GM21576 (cell line): ENCODE data around the gene DNAH9.

Source experiments
- ATAC-seq: cut with Tn5 transposase; IDR thresholded peaks from one replicate; pipeline ENCODE4 v1.9.1; 2021; ENCODE audit warnings: mild to moderate bottlenecking, moderate library complexity; ENCODE audit not compliant: unreplicated experiment

DNAH9 gene

DNA sequence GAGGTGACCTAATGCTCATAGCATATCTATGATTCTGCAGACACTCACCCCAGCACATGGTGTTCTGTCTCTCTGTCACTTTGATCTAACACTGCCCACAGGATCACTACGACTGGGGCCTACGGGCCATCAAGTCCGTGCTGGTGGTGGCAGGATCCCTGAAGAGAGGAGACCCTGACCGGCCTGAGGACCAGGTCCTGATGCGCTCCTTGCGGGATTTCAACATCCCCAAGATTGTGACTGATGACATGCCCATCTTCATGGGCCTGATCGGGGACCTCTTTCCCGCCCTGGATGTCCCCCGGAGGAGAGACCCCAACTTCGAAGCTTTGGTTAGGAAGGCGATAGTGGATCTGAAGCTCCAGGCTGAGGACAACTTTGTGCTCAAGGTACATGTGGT, 146.4 kb downstream of the DNAH9 start:
- ATAC-seq: no peak

DNA sequence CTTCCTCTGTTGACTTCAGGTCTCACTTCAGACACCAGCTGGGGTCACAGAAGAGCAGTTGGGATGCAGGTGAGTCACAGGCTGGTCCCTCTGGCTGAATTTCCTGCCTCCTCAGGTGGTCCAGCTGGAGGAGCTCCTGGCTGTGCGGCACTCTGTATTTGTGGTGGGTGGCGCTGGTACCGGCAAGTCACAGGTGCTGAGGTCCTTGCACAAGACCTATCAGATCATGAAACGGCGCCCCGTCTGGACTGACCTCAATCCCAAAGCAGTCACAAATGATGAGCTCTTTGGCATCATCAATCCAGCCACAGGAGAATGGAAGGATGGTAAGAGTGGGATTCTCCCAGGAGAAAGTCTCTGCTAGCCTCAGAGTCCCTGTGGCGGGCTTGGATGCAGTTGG, 149.2 kb downstream of the DNAH9 start:
- no peak for ATAC-seq

DNA sequence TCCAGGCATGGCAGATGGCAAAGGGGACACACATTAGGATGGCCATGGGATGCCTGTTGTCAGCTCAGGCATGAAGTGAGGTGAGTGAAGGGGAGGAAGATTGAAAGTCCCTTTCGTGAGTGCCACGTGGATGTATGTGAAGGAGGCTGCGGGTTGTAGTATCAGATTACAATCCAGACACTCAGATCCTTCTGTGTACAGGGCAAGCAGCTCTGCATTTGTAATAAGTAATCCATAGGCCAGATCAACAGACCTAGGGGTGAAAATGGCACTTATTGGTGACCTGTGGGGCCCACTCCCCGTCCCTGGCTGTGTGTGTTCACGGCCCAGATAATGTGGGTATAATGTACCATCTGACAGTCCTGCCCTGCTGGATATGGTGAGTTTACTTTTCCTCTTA, 159.5 kb downstream of the DNAH9 start:
- ATAC-seq: no peak

DNA sequence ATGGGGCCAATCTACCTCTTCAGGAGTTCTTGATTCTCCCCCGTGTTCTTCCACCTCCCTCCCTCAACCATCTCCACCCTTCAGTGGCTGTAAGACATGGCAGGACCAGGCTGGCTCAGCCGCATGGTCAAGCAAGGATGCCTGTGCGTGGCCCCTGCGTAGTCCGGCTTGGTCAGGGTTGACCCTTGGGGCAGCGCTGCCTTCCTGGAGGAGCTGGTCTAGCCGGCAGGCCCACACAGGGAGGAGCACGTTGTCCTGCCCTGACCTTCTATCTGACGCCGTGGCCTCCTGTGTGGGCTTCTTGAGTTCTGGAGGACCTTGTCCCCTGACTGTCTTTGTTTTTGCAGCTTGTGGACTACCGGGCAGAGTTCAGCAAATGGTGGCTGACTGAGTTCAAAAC, 169.8 kb downstream of the DNAH9 start:
- ATAC-seq: no peak

DNA sequence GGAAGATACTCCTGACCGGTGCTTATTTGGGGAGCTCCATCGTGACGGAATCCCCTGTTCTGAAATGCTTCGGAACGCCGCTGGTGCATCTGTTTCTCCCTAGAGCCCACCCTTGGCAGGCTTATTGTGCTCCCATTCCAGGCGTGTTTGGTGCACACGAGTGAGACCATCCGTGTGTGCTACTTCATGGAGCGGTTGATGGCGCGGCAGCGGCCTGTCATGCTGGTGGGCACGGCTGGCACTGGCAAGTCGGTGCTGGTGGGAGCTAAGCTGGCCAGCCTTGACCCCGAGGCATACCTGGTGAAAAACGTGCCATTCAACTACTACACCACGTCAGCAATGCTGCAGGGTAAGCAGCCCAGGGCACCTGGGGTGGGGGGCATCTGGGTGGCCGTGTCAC, 170.7 kb downstream of the DNAH9 start:
- no peak for ATAC-seq

DNA sequence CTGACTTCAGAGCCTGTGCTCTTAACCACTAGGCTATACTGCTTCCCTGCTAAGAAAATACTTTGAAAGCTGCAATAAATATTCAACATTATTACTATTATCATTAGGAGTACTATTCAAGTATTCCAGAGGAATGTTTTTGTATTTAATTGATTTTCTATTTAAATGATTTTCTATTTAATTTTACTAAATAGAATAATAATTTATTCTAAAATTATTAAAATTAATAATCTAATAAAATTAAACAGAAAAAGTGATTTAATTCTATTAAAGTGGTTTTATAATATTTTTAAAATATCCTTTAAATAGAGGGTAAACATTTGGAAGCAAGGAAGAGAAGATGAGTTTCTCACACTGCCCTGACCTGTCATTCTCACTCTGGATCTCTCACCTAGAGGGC, 173.8 kb downstream of the DNAH9 start:
- no peak for ATAC-seq

DNA sequence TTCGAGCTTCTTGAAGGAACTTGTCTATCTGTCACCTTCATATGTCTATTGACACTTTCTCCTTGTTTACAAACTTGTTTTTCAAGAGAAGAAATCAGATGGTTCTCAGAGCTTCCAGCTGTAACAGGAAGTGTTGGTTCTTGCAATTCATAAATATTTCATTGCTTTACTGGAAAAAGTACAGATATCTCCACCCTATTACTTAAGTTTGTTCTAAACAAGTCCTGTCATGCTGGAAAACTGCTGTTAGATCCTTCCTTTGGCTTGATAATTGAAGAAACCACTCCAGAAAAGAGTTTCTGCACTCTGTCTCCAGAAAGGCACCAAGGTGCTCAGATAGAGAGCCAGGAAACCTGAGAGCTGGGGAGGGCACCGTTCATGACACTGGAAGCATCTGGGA, 181.6 kb downstream of the DNAH9 start:
- ATAC-seq: no peak

DNA sequence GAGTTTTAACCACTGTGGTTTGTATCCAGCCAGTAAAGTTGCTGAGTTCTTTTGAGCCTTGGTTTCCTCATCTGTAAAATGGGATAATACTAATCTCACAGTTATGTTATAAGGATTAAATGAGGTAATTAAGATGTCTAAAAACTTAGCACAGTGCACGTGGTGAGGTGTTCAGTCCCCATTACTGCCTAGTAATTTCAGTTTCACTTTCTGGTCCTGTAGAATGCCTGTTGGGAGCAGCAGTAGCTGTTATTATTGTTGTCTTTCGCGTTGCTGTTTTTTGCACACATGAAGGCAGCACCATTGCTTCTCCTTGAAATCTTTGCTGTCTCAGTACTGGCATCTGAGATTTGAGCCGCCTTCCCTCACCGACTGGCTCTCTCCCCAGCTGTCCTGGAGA, 182.4 kb downstream of the DNAH9 start:
- no peak for ATAC-seq

DNA sequence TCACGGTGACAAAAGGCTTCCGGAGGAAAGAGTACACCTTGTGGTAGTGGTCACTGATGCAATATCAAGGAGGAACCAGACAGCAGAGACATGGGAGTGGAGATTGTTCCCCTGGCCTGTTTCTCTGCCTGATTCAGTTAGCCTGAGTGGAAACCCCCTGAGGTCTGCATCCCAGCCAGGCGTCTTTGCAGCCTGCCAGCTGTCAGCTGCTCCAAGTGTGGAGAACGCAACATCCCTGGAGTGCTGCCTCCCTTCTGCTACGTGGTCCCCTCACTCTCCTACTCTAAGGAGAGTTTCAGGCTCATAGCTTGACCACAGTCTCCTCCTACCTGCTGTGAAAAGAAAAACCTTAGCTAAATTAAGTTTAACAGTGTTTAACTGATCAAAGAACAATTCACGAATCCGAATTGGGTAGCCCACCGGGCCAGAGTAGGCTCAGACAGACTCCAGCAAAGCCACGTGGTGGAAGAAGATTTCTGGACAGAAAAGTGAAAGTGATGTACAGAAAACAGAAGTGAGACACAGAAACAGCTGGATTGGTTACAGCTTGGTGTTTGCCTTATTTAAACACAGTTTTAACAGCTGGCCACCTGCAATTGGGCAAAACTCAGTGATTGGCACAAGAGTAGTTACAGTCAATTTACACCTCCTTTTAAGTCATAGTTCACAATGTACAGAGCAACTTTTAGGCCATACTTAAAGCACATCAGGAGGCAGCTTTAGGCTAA, 188.6 kb downstream of the DNAH9 start:
- no peak for ATAC-seq

DNA sequence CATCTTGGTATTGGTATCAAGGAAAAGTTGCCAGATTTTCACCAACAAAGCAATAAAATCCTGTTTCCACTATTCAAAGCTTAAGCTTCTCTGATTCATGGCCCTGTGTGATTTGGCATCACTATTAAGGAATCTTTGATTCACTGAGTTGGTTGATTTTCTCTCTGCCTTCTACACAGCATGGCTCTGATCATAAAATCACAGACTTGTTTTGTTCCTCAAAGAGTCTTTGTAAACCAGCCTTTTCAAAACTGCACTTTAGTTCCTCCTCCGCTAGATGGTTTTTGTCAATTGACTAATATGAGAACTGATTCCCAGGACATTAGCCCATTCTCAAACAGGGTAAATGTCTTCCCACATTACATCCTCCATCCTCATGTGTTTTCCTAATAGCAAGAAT, 197.6 kb downstream of the DNAH9 start:
- no peak for ATAC-seq

DNA sequence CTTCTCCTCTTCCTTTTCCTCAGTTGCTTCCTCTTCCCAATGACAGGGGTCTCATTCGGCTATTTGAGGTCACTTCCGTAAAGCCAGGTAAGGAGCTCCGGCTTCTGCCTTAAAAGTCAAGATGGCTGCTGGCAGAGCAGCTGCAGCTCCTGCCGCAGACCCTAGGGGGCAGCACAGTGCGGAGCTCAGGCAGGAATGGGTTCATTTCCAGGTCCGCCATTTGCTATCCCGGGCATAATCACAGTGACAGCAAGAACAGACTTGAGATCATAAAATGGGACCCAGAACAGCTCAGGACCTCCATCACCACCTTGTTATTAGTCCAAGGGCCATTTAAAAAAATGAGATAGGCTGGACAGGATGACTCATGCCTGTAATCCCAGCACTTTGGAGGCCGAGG, 199.5 kb downstream of the DNAH9 start:
- ATAC-seq: no peak

DNA sequence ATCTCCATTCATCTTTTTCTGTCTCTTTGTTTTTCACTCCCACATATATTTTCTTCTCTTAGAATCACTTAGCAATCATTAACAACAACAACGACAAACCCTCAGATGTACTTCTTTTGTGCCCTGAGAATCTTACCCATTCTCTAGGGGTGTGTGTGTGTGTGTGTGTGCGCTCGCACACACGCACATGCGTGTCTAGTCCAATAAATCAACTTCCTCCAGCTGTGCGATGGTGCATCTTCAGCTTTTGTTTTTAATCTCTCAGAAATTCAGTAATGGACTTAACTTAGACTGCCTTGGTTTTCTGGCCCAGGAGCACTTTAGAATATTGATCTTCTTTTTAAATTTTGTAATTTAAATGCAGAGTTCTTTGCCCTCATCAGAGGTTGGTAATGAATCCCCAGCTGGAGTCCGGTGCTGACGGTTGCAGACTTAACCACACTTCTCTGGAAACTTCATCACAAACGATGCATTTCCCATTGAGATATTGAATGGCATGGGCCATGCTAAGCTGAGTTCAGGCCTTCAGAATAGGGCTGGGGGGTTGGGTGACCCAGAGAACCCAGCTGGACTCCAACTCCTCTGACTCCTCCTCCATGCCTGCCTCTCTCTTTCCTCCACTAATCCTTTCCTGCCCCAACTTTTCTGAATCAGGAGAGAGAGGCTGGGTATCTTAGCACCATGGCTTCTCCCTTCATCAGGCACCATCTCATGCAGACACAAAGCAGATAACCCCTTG, 205.1 kb downstream of the DNAH9 start:
- no peak for ATAC-seq

DNA sequence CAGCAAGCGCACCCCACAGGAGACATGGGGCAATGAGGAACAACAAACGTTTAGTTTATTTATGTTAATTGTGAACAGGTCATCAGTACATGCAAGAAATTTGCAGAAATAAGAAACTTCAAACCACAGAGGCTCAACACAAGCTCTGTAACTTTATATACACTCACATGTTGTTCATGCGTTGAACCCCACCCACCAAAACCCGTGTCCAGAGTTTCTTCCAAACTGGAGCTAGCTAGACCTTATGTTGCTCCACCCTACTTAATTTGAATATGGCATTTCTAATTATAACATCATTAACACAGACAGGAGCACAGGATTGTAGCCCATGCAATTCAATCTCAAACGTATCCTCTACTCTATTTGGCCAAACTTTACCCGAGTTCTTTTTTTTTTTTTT, 206.9 kb downstream of the DNAH9 start:
- no peak for ATAC-seq

DNA sequence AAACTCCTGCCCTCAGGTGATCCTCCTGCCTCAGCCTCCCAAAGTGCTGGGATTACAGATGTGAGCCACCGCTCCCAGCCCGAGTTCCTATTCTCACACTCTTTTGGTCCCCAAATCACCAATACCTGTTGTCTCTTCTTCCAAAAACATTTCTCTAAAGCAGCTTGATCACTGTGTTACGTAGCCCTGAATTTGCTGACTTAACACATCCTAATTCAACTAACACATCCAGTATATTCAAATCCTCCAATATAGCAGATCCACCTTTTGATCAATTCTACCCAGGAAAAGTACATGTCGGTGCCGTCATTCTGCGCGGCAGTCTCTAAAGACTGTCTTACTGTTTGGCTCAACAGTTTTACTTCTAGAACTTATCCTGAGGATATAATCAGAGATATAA, 207.7 kb downstream of the DNAH9 start:
- no peak for ATAC-seq

DNA sequence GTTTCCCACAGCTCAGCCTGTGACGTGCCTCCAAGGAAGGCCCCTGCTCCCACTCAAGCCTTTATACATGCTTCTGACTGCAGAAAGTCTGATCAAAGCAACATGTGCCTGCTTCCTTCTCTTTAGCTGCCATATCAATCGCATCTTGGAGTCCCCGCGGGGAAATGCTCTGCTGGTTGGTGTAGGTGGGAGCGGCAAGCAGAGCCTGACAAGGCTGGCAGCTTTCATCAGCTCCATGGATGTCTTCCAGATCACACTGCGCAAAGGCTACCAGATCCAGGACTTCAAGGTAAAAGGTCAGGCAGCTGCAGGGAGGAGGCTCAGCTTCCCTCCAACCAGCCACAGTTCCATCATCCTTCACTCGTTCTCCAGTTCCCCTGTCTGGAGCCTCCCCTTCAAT, 209.3 kb downstream of the DNAH9 start:
- no peak for ATAC-seq

DNA sequence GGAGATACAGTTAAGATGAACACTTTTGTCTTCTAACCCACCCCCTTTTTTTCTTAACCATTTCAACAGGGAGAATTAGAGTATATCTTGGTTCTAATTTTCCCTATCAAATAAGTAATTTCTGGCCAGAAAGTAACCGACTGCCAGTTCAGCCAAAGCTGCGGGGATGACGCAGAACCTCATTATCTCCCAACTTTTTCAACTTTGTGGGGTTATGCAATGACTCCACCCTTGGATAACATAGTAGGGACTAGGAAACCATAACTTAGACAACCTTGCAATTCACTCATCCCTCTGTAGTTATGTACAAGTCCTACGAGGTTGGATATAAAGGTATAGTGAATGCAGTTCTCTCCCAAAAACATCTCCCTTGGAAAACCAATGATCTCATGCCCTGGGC, 215.0 kb downstream of the DNAH9 start:
- ATAC-seq: no peak

DNA sequence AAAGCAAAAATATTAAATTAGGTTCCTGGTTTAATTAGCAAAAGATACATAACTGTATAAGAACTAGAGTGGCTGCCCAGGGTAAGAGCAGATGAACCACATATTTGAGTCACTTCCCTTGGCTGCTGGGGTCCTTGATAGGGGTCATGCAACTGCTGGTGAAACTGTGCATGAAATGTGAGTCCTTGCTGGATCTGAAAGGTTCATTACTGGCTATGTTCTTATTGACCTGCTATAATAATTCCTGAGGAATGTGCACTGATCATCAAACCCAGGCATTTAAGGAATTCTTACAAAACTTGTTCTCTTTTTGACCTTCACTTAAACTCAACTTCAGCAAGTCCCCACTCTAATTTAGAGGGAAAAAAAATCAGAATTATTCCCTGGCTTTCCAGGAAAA, 215.6 kb downstream of the DNAH9 start:
- ATAC-seq: no peak

DNA sequence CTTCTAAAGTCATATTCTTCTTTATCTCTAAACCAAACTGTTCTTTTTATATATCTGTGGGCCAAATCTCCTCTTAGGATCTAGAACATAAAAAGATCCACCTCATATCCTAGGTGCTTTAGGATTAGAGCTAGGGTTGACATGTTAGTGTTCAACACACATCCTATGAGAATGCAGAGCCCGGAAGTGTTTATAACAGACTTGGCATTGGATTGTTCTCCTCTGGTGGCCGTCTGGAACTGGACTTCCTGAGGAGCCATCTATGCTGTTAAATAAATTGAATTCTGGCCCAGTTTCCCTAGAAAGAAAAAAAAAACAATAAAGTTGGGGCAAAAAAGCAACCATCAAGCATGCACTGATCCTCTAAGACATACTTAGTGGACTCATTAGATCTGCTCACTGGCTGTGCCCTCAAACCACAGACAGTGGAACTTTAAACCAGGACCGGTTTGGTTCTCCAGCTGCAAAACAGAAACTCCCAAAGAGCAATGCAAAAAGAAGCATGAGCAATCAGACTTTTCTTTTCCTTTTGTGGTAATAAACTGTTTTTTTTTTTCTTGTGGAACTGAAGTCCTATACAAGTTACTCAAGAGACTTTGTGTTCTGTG, 216.5 kb downstream of the DNAH9 start:
- no peak for ATAC-seq

DNA sequence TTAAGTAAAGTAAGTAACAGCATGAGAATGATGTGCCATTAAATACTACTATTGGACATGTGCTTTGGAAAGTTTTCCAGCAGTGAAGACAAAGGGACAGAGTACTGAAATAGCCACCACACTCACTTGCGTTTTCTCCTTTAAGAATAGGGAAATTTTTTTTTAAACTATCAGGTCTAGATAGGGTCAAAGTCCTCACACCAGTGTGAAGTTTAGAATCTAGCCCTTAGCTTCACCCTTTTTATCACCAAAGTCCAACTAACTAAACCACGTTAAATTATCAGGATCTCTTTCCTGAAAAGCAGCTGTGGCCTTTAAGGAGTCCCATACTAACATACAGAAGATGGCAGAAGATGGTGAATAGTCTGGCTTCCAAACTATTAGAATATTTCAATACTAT, 218.1 kb downstream of the DNAH9 start:
- no peak for ATAC-seq

DNA sequence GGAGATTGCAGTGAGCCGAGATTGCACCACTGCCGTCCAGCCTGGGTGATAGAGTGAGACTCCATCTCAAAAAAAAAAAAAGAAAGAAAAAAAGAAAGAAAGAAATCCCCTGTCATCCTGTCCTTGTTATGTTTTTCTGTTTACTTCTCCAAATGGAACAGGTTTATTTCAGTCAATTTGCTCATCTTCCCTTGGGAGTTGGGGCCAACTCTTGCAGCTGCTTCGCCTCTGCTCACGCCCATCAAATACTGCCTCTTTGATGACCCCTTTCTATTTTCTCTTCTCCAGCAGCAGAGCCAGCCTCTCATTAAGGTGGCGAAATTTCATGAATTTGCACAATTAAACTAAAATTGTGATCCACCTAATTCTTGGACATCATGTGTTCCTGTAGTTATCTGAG, 225.6 kb downstream of the DNAH9 start:
- no peak for ATAC-seq

DNA sequence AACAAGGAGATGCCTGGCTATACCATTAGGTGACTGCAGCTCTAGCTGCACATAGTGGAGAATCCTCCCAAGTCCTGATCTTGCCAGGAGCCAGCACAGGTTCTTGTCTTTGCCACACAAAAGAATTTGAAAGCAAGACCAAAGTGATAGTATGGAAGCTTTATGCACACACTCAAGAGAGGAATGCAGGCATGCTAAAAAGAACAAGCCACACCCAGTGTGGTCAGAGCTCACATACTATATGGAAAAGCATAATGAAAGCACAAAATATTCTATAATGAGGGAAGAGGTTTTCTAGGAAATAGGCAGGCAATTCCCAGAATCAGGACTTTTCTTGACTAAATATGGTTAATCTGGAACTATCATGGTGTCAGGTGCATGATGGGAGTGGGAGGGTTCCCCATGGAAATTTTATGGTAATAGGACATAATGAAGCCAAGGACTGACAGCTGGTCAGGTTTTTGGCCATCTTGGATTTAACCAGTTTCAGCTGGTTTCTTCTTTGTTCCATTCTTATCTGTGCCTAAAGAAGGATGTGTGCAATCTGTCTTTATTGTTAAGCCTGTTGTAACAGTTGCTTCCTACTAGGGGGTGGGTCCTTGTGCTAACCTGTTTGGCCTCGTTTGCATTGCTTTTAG, 227.4 kb downstream of the DNAH9 start:
- no peak for ATAC-seq
